ENCODE results near the gene MARVELD1.

GRCh38 chr10:97726636-97727178 lies 13.2 kb downstream of the MARVELD1 start:
- TF ChIP-seq TP53 (CRISPR knock-in tag; conservative IDR thresholded peaks at IDR 0.05): no peak
- TF ChIP-seq ZNF335 (CRISPR knock-in tag; IDR thresholded peaks at IDR 0.05): no peak
- TF ChIP-seq ZHX1 (CRISPR knock-in tag; IDR thresholded peaks at IDR 0.05; ENCODE audit: low read depth): no peak
- TF ChIP-seq, protein P1, sequence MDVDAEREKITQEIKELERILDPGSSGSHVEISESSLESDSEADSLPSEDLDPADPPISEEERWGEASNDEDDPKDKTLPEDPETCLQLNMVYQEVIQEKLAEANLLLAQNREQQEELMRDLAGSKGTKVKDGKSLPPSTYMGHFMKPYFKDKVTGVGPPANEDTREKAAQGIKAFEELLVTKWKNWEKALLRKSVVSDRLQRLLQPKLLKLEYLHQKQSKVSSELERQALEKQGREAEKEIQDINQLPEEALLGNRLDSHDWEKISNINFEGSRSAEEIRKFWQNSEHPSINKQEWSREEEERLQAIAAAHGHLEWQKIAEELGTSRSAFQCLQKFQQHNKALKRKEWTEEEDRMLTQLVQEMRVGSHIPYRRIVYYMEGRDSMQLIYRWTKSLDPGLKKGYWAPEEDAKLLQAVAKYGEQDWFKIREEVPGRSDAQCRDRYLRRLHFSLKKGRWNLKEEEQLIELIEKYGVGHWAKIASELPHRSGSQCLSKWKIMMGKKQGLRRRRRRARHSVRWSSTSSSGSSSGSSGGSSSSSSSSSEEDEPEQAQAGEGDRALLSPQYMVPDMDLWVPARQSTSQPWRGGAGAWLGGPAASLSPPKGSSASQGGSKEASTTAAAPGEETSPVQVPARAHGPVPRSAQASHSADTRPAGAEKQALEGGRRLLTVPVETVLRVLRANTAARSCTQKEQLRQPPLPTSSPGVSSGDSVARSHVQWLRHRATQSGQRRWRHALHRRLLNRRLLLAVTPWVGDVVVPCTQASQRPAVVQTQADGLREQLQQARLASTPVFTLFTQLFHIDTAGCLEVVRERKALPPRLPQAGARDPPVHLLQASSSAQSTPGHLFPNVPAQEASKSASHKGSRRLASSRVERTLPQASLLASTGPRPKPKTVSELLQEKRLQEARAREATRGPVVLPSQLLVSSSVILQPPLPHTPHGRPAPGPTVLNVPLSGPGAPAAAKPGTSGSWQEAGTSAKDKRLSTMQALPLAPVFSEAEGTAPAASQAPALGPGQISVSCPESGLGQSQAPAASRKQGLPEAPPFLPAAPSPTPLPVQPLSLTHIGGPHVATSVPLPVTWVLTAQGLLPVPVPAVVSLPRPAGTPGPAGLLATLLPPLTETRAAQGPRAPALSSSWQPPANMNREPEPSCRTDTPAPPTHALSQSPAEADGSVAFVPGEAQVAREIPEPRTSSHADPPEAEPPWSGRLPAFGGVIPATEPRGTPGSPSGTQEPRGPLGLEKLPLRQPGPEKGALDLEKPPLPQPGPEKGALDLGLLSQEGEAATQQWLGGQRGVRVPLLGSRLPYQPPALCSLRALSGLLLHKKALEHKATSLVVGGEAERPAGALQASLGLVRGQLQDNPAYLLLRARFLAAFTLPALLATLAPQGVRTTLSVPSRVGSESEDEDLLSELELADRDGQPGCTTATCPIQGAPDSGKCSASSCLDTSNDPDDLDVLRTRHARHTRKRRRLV (CRISPR knock-in tag; IDR thresholded peaks at IDR 0.05): no peak
- no peak for TF ChIP-seq POLR2A (IDR thresholded peaks at IDR 0.05; ENCODE audit: insufficient read depth in 1 of 2, low read depth in 2 of 2, low read length in 2 of 2)
- no peak for TF ChIP-seq SETDB1 (CRISPR knock-in tag; IDR thresholded peaks at IDR 0.05; ENCODE audit: borderline replicate concordance)
- TF ChIP-seq ZBTB40 (IDR thresholded peaks at IDR 0.05): no peak
- no peak; the same call in 1 of the 2 replicates for TF ChIP-seq ZBTB40 (CRISPR knock-in tag; IDR thresholded peaks at IDR 0.05)
- no peak for TF ChIP-seq SMC3 (IDR thresholded peaks at IDR 0.05; ENCODE audit: low read length)
- no peak for TF ChIP-seq MAZ (IDR thresholded peaks at IDR 0.05; ENCODE audit: borderline replicate concordance, low read depth, low read length)
- TF ChIP-seq MAZ (CRISPR knock-in tag; IDR thresholded peaks at IDR 0.05; ENCODE audit: low read depth): no peak
- TF ChIP-seq, protein P2, sequence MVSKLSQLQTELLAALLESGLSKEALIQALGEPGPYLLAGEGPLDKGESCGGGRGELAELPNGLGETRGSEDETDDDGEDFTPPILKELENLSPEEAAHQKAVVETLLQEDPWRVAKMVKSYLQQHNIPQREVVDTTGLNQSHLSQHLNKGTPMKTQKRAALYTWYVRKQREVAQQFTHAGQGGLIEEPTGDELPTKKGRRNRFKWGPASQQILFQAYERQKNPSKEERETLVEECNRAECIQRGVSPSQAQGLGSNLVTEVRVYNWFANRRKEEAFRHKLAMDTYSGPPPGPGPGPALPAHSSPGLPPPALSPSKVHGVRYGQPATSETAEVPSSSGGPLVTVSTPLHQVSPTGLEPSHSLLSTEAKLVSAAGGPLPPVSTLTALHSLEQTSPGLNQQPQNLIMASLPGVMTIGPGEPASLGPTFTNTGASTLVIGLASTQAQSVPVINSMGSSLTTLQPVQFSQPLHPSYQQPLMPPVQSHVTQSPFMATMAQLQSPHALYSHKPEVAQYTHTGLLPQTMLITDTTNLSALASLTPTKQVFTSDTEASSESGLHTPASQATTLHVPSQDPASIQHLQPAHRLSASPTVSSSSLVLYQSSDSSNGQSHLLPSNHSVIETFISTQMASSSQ (IDR thresholded peaks at IDR 0.05; ENCODE audit: low read depth): no peak
- TF ChIP-seq, protein P2 (CRISPR knock-in tag; IDR thresholded peaks at IDR 0.05; ENCODE audit: borderline replicate concordance): no peak

All from HepG2 (cell line).